KOPT-K1 (cell line): Measurements from ENCODE around the gene EEA1.

Experiments
- H3K27ac ChIP-seq: fragments of 200-600 bp; sonication (generic); 2 replicates; pipeline ENCODE4 v1.5.1; 2016; ENCODE audit warnings: antibody characterized with exemption, mild to moderate bottlenecking, low read depth, low read length; ENCODE audit not compliant: poor library complexity, severe bottlenecking
- H3K36me3 ChIP-seq: fragments of 200-600 bp; sonication (generic); 2 replicates; pipeline ENCODE4 v1.5.1; 2017; ENCODE audit warnings: antibody characterized with exemption, mild to moderate bottlenecking, low read length, moderate library complexity; ENCODE audit not compliant: insufficient read depth
- H3K9me3 ChIP-seq: fragments of 200-600 bp; sonication (generic); 2 replicates; pipeline ENCODE4 v1.5.1; 2017; ENCODE audit warnings: antibody characterized with exemption, low read length, mild to moderate bottlenecking; ENCODE audit not compliant: insufficient read depth, poor library complexity, severe bottlenecking

EEA1 gene

GRCh38 chr12:92739113-92739512 is 190.0 kb downstream of the EEA1 start:
- H3K9me3 ChIP-seq, result no peaks in the 10 kb centered on the region
- H3K36me3 ChIP-seq, result no peaks in the 10 kb centered on the region
- H3K27ac ChIP-seq, result no peak overlapping the region

GRCh38 chr12:92737855-92738850 is 190.9 kb downstream of the EEA1 start:
- Histone ChIP-seq H3K36me3 (no peaks in the 10 kb centered on the region), H3K27ac (no peak overlapping the region), H3K9me3 (no peaks in the 10 kb centered on the region)

- Histone ChIP-seq H3K9me3 (no peaks in the 10 kb centered on the region), H3K36me3 (no peaks in the 10 kb centered on the region), H3K27ac (no peak overlapping the region)
Measured at GRCh38 chr12:92736605-92737004, 192.5 kb downstream of the EEA1 start.

- H3K36me3 ChIP-seq, result no peaks in the 10 kb centered on the region
- H3K9me3 ChIP-seq, result no peaks in the 10 kb centered on the region
- no peak overlapping the region for H3K27ac ChIP-seq
Measured at GRCh38 chr12:92735131-92735721, 193.9 kb downstream of the EEA1 start.

- no peak overlapping the region for H3K27ac ChIP-seq
- H3K9me3 ChIP-seq, result no peaks in the 10 kb centered on the region
- no peaks in the 10 kb centered on the region for H3K36me3 ChIP-seq
Measured at GRCh38 chr12:92733661-92734060, 195.4 kb downstream of the EEA1 start.

- H3K27ac ChIP-seq, result no peak overlapping the region
- no peaks in the 10 kb centered on the region for H3K36me3 ChIP-seq
- H3K9me3 ChIP-seq, result no peaks in the 10 kb centered on the region
Measured at GRCh38 chr12:92733181-92733580, 195.9 kb downstream of the EEA1 start.

- H3K9me3 ChIP-seq, result no peaks in the 10 kb centered on the region
- no peak overlapping the region for H3K27ac ChIP-seq
- no peaks in the 10 kb centered on the region for H3K36me3 ChIP-seq
Measured at GRCh38 chr12:92732716-92733115, 196.4 kb downstream of the EEA1 start.

- no peak overlapping the region for H3K27ac ChIP-seq
- no peaks in the 10 kb centered on the region for H3K36me3 ChIP-seq
- no peaks in the 10 kb centered on the region for H3K9me3 ChIP-seq
Measured at GRCh38 chr12:92732216-92732615, 196.9 kb downstream of the EEA1 start.

GRCh38 chr12:92730758-92731157 is 198.3 kb downstream of the EEA1 start:
- Histone ChIP-seq H3K27ac (no peak overlapping the region), H3K9me3 (no peaks in the 10 kb centered on the region), H3K36me3 (no peaks in the 10 kb centered on the region)

GRCh38 chr12:92729773-92730305 is 199.3 kb downstream of the EEA1 start:
- no peak overlapping the region for H3K27ac ChIP-seq

GRCh38 chr12:92726850-92727249 is 202.2 kb downstream of the EEA1 start:
- Histone ChIP-seq H3K36me3 (no peaks in the 10 kb centered on the region), H3K27ac (no peak overlapping the region), H3K9me3 (peaks cover 8% of the 10 kb centered on the region)

More at GRCh38 chr12:92729773-92730305, 199.3 kb downstream of the EEA1 start:
- peaks cover 2% of the 10 kb centered on the region for H3K9me3 ChIP-seq
- no peaks in the 10 kb centered on the region for H3K36me3 ChIP-seq

- Histone ChIP-seq H3K27ac (no peak overlapping the region), H3K36me3 (no peaks in the 10 kb centered on the region), H3K9me3 (peaks cover 8% of the 10 kb centered on the region)
Measured at GRCh38 chr12:92722897-92723296, 206.2 kb downstream of the EEA1 start.

GRCh38 chr12:92721656-92722055 is 207.4 kb downstream of the EEA1 start:
- Histone ChIP-seq H3K36me3 (no peaks in the 10 kb centered on the region), H3K9me3 (peaks cover 8% of the 10 kb centered on the region), H3K27ac (no peak overlapping the region)

GRCh38 chr12:92721130-92721529 is 208.0 kb downstream of the EEA1 start:
- Histone ChIP-seq H3K9me3 (peaks cover 8% of the 10 kb centered on the region), H3K27ac (no peak overlapping the region), H3K36me3 (no peaks in the 10 kb centered on the region)
